Osteoblast (primary cell): Measurements from ENCODE around the gene LRP6. TPM values are rescaled to one million over a fixed set of nuclear protein-coding genes. Genes with fewer than 3 reads are reported as not detected.
A peak's percentile ranks its signal among the peaks of the same experiment; 100 is the strongest.

Source experiments
- DNase-seq: peaks from one replicate; pipeline ENCODE4 v3.0.0; 2011; ENCODE audit warnings: low spot score, mixed read lengths; ENCODE audit not compliant: insufficient read length; ENCODE audit errors: missing footprints
- H2AFZ ChIP-seq: 2 replicates; pipeline ENCODE4 v1.6.0; 2011; ENCODE audit warnings: mild to moderate bottlenecking, low read length
- H3K27ac ChIP-seq: 2 replicates; pipeline ENCODE4 v1.5.1; 2011; ENCODE audit warnings: mild to moderate bottlenecking, low read depth, low read length, moderate library complexity
- H3K27me3 ChIP-seq: 2 replicates; pipeline ENCODE4 v1.6.0; 2012; ENCODE audit warnings: mild to moderate bottlenecking, control low read depth, inconsistent platforms, low read length, moderate library complexity; ENCODE audit not compliant: insufficient read depth
- H3K36me3 ChIP-seq: 2 replicates; pipeline ENCODE4 v1.5.1; 2011; ENCODE audit warnings: mild to moderate bottlenecking, low read length, control low read depth, moderate library complexity; ENCODE audit not compliant: insufficient read depth
- H3K4me1 ChIP-seq: 2 replicates; pipeline ENCODE4 v1.5.1; 2011; ENCODE audit warnings: mild to moderate bottlenecking, low read length, control low read depth, moderate library complexity; ENCODE audit not compliant: insufficient read depth
- H3K4me2 ChIP-seq: 2 replicates; pipeline ENCODE4 v1.6.0; 2011; ENCODE audit warnings: mild to moderate bottlenecking, low read length; ENCODE audit not compliant: insufficient read depth
- H3K4me3 ChIP-seq: fragments of 200-600 bp; sonication (generic); 3 replicates; pipeline ENCODE4 v1.5.1; 2012; ENCODE audit warnings: mild to moderate bottlenecking, low read length, inconsistent platforms; ENCODE audit not compliant: insufficient read depth
- H3K79me2 ChIP-seq: 2 replicates; pipeline ENCODE4 v1.6.0; 2012; ENCODE audit warnings: mild to moderate bottlenecking, low read length, control low read depth, inconsistent platforms; ENCODE audit not compliant: insufficient read depth
- H3K9me3 ChIP-seq: 2 replicates; pipeline ENCODE4 v1.5.1; 2011; ENCODE audit warnings: low read depth, low read length, control low read depth
- H4K20me1 ChIP-seq: 2 replicates; pipeline ENCODE4 v1.6.0; 2012; ENCODE audit warnings: mild to moderate bottlenecking, low read length, control low read depth; ENCODE audit not compliant: insufficient read depth
- total RNA-seq: library from RNA; depleted of rRNA; stranded (reverse); fragments of >200 nt; gene quantifications from 2 replicates; pipeline ENCODE4 v1.2.3, GENCODE V29; 2012
- TF ChIP-seq, protein P1 (sequence below): IDR thresholded peaks from 2 replicates; pipeline ENCODE4 v1.5.1; 2011; ENCODE audit warnings: mild to moderate bottlenecking, low read depth, low read length, moderate library complexity; ENCODE audit errors: extremely low read depth

The LRP6 gene
- total RNA-seq, 1 donor, result 46.7 TPM

DNA sequence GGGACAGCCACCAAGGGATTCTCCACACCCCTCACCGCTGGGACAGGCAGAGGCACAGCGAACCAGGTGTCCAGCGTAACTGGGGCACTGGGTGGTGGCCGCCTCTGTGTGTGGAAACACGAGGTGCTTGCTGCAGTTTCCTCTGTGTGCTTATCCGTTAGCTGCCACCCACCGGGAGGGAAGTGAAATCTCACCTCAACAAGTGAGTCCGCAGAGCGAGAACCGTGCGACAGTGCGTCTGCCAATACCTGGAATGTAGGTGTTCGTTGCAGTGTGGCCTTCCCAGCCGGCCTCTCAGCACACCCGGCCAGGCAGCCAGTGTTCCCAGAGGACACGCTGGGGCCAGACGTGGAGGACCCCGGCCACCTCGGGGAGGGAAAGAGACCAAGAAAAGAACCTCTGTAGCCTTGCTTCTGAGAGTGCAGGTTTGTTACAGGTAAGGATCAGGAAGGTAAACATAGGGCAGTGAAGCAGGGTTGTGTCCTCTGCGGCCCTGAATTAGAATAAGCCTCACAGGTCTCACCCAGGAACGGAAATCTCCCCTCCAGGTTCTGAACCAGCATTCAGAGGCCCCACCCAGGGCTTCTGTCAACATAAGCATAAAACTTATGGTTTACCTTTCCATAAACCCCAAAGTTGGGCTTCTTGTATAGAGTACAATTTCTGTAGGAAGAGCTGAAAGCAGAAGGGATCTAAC, 194.6 kb downstream of the LRP6 start:
- Histone ChIP-seq H3K4me1 (no peaks in the 10 kb centered on the region), H3K9me3 (no peaks in the 10 kb centered on the region), H3K4me2 (no peak overlapping the region), H3K27me3 (peaks cover 23% of the 10 kb centered on the region), H3K4me3 (no peak overlapping the region), H3K36me3 (no peaks in the 10 kb centered on the region), H3K27ac (no peak overlapping the region), H3K79me2 (no peaks in the 10 kb centered on the region), H4K20me1 (no peaks in the 10 kb centered on the region), H2AFZ (no peak overlapping the region)
- TF ChIP-seq, protein P1, sequence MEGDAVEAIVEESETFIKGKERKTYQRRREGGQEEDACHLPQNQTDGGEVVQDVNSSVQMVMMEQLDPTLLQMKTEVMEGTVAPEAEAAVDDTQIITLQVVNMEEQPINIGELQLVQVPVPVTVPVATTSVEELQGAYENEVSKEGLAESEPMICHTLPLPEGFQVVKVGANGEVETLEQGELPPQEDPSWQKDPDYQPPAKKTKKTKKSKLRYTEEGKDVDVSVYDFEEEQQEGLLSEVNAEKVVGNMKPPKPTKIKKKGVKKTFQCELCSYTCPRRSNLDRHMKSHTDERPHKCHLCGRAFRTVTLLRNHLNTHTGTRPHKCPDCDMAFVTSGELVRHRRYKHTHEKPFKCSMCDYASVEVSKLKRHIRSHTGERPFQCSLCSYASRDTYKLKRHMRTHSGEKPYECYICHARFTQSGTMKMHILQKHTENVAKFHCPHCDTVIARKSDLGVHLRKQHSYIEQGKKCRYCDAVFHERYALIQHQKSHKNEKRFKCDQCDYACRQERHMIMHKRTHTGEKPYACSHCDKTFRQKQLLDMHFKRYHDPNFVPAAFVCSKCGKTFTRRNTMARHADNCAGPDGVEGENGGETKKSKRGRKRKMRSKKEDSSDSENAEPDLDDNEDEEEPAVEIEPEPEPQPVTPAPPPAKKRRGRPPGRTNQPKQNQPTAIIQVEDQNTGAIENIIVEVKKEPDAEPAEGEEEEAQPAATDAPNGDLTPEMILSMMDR, result no peak
- DNase-seq, result no peak

DNA sequence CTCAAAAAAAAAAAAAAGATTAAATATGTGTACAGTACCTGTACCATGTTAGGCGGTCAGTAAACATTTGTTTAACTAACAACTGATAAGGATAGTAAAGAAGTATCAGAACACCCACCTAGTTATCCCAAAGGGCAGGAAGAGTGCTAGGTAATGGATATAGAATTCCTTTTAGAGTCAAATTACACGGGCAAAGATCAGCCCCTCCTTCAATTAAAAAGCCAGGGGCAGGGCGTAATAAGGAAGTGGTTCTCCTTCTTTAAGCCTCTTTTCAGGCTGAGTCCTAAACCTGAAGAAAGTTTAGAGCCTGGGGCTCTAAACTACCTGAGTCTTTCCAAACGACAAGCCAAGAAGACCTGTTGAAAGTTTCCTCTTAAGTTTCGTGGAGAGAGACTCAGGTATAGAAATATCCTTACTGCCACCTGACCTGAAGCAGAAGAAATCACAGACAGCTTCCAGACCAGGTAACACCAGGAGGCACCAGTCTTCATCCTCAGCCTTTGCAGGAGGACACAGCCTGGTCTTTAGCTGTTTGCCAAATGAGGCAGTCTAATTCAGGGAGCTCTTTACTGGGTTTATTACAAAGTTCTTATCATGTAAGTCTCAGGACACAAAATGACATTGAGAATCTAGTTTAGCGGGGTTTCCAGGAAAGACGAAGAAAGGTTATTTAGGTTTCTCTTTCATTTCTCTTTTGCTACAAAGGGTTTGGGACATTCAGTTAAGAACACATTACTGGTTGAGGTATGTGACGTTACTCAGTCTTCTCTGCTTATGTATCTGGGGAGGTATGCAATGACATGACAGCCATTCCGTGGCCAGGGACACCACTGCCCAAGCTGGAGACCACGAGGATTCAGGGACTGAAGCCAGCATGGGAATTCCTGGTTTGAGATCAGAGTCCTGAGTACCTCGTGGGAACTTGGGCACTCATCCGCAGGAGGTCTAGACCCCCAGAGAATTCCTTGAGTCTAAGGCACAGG, 195.9 kb downstream of the LRP6 start, which contains the start of gene BCL2L14:
Gene BCL2L14 (plus strand): TSS at position 266 of the 983 bp plus-strand sequence. CDS start 8,367 bp downstream, outside the sequence.
- DNase-seq, result no peak
- Histone ChIP-seq H2AFZ (no peak within 1 kb of the TSS), H3K27ac (no peak within 1 kb of the TSS), H3K4me1 (no peaks in the 10 kb centered on the region), H3K4me3 (peak within 1 kb of the TSS; percentile 10), H3K36me3 (no peaks in the 10 kb centered on the region), H3K79me2 (no peaks in the 10 kb centered on the region), H4K20me1 (no peaks in the 10 kb centered on the region), H3K9me3 (no peaks in the 10 kb centered on the region), H3K27me3 (peaks cover 23% of the 10 kb centered on the region), H3K4me2 (peak within 1 kb of the TSS; percentile 51)
- TF ChIP-seq, protein P1, result no peak

DNA sequence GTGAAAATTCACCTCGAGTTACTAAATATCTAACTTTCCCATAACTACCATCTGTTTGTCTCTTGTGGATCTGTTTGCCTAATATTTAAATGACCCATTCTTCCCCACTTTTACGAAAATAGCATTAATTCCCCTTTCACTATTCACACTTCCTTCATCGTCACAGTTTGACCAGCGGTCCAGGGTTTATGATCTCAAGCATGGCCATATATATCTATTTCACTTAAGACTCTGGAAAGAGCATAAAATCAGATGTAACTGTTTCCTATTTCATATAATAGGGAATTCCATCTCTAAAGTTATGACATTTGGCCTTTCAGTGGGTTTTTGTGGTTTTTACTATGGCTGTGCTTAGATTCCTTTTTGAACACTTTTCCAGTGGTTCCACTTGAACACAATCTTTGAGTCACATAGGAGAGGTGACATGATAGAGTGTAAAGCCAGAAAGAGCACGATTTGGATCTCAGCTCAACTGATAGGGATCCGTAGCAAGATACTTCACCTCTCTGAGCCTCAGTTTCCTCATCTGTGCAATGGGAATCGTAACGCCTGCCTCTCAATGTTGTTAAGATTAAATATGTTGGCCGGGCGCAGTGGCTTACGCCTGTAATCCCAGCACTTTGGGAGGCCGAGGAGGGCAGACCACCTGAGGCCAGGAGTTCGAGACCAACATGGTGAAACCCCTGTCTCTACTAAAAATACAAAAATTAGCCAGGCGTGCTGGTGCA, 196.9 kb downstream of the LRP6 start:
- H3K79me2 ChIP-seq, result no peaks in the 10 kb centered on the region
- no peaks in the 10 kb centered on the region for H3K9me3 ChIP-seq
- no peaks in the 10 kb centered on the region for H3K4me1 ChIP-seq
- no peak overlapping the region for H3K27ac ChIP-seq
- H2AFZ ChIP-seq, result no peak overlapping the region
- H4K20me1 ChIP-seq, result no peaks in the 10 kb centered on the region
- no peak overlapping the region for H3K4me3 ChIP-seq
- TF ChIP-seq, protein P1, result no peak
- peaks cover 23% of the 10 kb centered on the region for H3K27me3 ChIP-seq
- DNase-seq, result no peak
- no peak overlapping the region for H3K4me2 ChIP-seq
- H3K36me3 ChIP-seq, result no peaks in the 10 kb centered on the region
